SK-N-SH treated with all-trans-retinoic acid at 6 μM for 48 hours (cell line): ENCODE data around the gene KRT36.

ENCODE experiments used
- CREB5 ChIP-seq: fragments of 250-450 bp; sonication (Bioruptor Pico); IDR thresholded peaks from 2 replicates; pipeline ENCODE4 v1.5.1; 2020; ENCODE audit warnings: low read depth, mild to moderate bottlenecking, moderate library complexity
- ISL1 ChIP-seq: fragments of 250-450 bp; sonication (Bioruptor Pico); IDR thresholded peaks from 2 replicates; pipeline ENCODE4 v2.1.2; 2022; ENCODE audit warnings: mild to moderate bottlenecking, moderate library complexity
- PATZ1 ChIP-seq: fragments of 250-450 bp; sonication (Bioruptor Pico); IDR thresholded peaks from 2 replicates; pipeline ENCODE4 v1.8.0; 2020; ENCODE audit warnings: mild to moderate bottlenecking, moderate library complexity, borderline replicate concordance
- PPARA ChIP-seq: fragments of 250-450 bp; sonication (Bioruptor Pico); IDR thresholded peaks from 2 replicates; pipeline ENCODE4 v1.5.0; 2020; ENCODE audit warnings: mild to moderate bottlenecking, borderline replicate concordance
- ZFP30 ChIP-seq: fragments of 450-650 bp; formaldehyde crosslinking; IDR thresholded peaks from 2 replicates; pipeline ENCODE4 v1.5.0; 2022; ENCODE audit warnings: mild to moderate bottlenecking, moderate library complexity

GRCh38 chr17:41534899-41535546, 45.3 kb upstream of the KRT36 start:
- no peak for TF ChIP-seq PPARA (CRISPR knock-in tag)
- TF ChIP-seq PATZ1 (CRISPR knock-in tag) = no peak
- no peak for TF ChIP-seq ZFP30 (CRISPR knock-in tag)
- no peak for TF ChIP-seq ISL1 (CRISPR knock-in tag)
- no peak for TF ChIP-seq CREB5
